Neural crest cell (in vitro differentiated cells): ENCODE measurements around the gene ALK. TPM values are rescaled to one million over a fixed set of nuclear protein-coding genes. Genes with fewer than 3 reads are reported as not detected.

Experiments used
- DNase-seq: peaks from one replicate; pipeline ENCODE4 v3.0.0; 2021; ENCODE audit warnings: low read depth, mixed read lengths, low spot score
- H3K27ac Mint-ChIP-seq: one replicate; pipeline ENCODE4 v1.8.0; 2021; ENCODE audit warnings: mild to moderate bottlenecking, mixed read lengths; ENCODE audit not compliant: unreplicated experiment
- H3K27me3 Mint-ChIP-seq: 2 replicates; pipeline ENCODE4 v1.8.0; 2021; ENCODE audit warnings: low read depth, mild to moderate bottlenecking, mixed read lengths
- H3K36me3 Mint-ChIP-seq: 2 replicates; pipeline ENCODE4 v1.8.0; 2021; ENCODE audit warnings: low read depth, mild to moderate bottlenecking, mixed read lengths
- H3K4me1 Mint-ChIP-seq: 2 replicates; pipeline ENCODE4 v1.8.0; 2021; ENCODE audit warnings: mixed read lengths
- H3K4me3 Mint-ChIP-seq: one replicate; pipeline ENCODE4 v1.8.0; 2021; ENCODE audit warnings: mild to moderate bottlenecking, mixed read lengths
- H3K9me3 Mint-ChIP-seq: 2 replicates; pipeline ENCODE4 v1.8.0; 2021; ENCODE audit warnings: mixed read lengths
- CTCF ChIP-seq: fragments of 200-600 bp; sonication (generic); conservative IDR thresholded peaks from 2 replicates; pipeline ENCODE4 v1.5.0; 2021; ENCODE audit warnings: antibody characterized with exemption, mild to moderate bottlenecking
- total RNA-seq: library from RNA; stranded (reverse); gene quantifications from 2 replicates; pipeline ENCODE4 v1.2.1, GENCODE V29; 2021

ALK gene
- total RNA-seq, 1 donor from 2014 or later, result 2.0 TPM

GRCh38 chr2:29463181-29463900, 458.0 kb downstream of the ALK start:
- Mint-ChIP-seq H3K36me3 (peaks cover 6% of the 10 kb centered on the region), H3K27me3 (no peaks in the 10 kb centered on the region), H3K9me3 (peaks cover 3% of the 10 kb centered on the region), H3K4me1 (peaks cover 13% of the 10 kb centered on the region), H3K27ac (no peak overlapping the region), H3K4me3 (no peak overlapping the region)
- TF ChIP-seq CTCF, result no peak
- no peak for DNase-seq

- peaks cover 18% of the 10 kb centered on the region for H3K4me1 Mint-ChIP-seq
- DNase-seq, result no peak
- peaks cover 6% of the 10 kb centered on the region for H3K36me3 Mint-ChIP-seq
- no peak overlapping the region for H3K4me3 Mint-ChIP-seq
- peaks cover 3% of the 10 kb centered on the region for H3K9me3 Mint-ChIP-seq
- H3K27me3 Mint-ChIP-seq, result no peaks in the 10 kb centered on the region
- no peak for TF ChIP-seq CTCF
- H3K27ac Mint-ChIP-seq, result no peak overlapping the region
Measured at GRCh38 chr2:29462293-29462692, 459.1 kb downstream of the ALK start.

GRCh38 chr2:29460190-29460589, 461.2 kb downstream of the ALK start:
- DNase-seq, result no peak

GRCh38 chr2:29459445-29460179, 461.8 kb downstream of the ALK start:
- no peak for DNase-seq
- TF ChIP-seq CTCF, result no peak
- Mint-ChIP-seq H3K27me3 (no peaks in the 10 kb centered on the region), H3K36me3 (peaks cover 6% of the 10 kb centered on the region), H3K27ac (no peak overlapping the region), H3K4me3 (no peak overlapping the region), H3K9me3 (peaks cover 3% of the 10 kb centered on the region), H3K4me1 (peaks cover 45% of the 10 kb centered on the region)

More at GRCh38 chr2:29460190-29460589, 461.2 kb downstream of the ALK start:
- peaks cover 3% of the 10 kb centered on the region for H3K9me3 Mint-ChIP-seq
- TF ChIP-seq CTCF, result no peak
- peaks cover 6% of the 10 kb centered on the region for H3K36me3 Mint-ChIP-seq
- H3K27ac Mint-ChIP-seq, result no peak overlapping the region
- H3K27me3 Mint-ChIP-seq, result no peaks in the 10 kb centered on the region
- H3K4me3 Mint-ChIP-seq, result no peak overlapping the region
- peaks cover 39% of the 10 kb centered on the region for H3K4me1 Mint-ChIP-seq

GRCh38 chr2:29456429-29456828, 465.0 kb downstream of the ALK start:
- TF ChIP-seq CTCF, result no peak
- H3K36me3 Mint-ChIP-seq, result peaks cover under 1% of the 10 kb centered on the region
- H3K9me3 Mint-ChIP-seq, result no peaks in the 10 kb centered on the region
- no peaks in the 10 kb centered on the region for H3K27me3 Mint-ChIP-seq
- H3K4me1 Mint-ChIP-seq, result peaks cover 54% of the 10 kb centered on the region
- DNase-seq, result no peak
- no peak overlapping the region for H3K4me3 Mint-ChIP-seq
- H3K27ac Mint-ChIP-seq, result no peak overlapping the region
